WI38 (cell line): ENCODE measurements around the gene ITPR3.

Source experiments
- H3K4me3 ChIP-seq: 2 replicates; pipeline ENCODE4 v1.5.1; 2011; ENCODE audit warnings: low read depth, mild to moderate bottlenecking, control low read depth, low read length
- TF ChIP-seq, protein P1 (sequence below): IDR thresholded peaks from 2 replicates; pipeline ENCODE4 v1.5.1; 2012; ENCODE audit warnings: low read depth, mild to moderate bottlenecking, control low read depth, low read length

Gene ITPR3

DNA sequence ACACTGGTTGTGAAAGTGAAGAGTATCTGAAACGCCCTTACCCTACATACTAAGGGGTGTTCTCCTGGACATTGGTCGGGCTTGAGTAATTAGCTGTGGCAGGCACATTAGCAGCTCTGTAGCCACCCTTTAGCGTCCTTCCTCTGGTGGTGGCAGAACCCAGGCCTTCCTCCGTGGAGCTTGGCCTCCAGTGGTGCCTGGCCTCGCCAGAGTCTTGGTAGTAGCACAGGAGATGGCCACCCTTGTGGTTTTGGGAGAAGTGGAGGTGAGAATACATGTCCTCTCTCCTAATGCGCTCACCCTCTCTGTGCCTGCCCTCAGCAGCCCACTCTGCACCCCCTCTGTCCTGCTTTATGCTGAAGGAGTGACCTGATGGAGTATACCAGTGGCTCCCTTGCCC is 107.9 kb downstream of the ITPR3 start:
- TF ChIP-seq, protein P1, sequence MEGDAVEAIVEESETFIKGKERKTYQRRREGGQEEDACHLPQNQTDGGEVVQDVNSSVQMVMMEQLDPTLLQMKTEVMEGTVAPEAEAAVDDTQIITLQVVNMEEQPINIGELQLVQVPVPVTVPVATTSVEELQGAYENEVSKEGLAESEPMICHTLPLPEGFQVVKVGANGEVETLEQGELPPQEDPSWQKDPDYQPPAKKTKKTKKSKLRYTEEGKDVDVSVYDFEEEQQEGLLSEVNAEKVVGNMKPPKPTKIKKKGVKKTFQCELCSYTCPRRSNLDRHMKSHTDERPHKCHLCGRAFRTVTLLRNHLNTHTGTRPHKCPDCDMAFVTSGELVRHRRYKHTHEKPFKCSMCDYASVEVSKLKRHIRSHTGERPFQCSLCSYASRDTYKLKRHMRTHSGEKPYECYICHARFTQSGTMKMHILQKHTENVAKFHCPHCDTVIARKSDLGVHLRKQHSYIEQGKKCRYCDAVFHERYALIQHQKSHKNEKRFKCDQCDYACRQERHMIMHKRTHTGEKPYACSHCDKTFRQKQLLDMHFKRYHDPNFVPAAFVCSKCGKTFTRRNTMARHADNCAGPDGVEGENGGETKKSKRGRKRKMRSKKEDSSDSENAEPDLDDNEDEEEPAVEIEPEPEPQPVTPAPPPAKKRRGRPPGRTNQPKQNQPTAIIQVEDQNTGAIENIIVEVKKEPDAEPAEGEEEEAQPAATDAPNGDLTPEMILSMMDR = no peak
- no peak overlapping the region for H3K4me3 ChIP-seq

DNA sequence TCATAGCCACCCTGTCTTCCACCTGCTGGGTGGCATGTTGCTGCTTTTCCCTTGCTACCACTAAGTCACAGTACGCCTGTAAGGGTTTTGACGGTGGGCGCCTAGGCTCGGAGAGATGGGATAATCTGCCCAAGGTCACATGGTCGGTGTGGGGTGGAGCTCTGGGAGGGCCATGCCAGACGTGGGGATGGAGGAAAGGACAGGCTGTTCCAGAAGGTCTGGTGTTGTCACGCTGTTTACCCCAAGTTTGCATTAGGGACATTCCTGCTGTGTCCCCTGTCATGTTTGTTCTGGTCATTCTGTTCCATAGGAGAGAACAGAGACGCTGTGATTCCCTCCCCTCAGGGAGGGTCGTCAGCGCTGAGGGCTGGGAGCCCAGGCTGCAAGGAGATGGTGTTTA is 109.5 kb downstream of the ITPR3 start:
- TF ChIP-seq, protein P1 = no peak
- H3K4me3 ChIP-seq = no peak overlapping the region

DNA sequence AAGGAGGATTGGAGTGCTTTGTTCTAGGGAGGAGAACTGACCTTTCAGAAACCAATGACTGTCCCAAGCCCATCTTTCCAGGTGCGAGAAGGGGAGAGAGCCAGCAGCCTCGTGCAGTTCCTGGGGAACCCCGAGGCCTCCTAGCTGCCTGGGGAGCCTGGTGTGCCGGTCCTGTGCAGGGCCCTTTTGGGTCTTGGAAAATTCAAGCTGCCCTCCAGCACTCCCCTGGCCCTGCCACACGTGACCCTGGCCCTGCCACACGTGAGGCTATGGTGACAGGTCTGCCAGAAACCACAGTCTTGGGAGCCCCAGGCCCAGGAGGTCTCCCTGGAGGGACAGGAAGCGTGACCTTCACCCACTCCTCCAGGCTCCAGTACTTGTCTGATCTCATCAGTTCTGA is 109.9 kb downstream of the ITPR3 start:
- H3K4me3 ChIP-seq = no peak overlapping the region
- TF ChIP-seq, protein P1 = no peak

DNA sequence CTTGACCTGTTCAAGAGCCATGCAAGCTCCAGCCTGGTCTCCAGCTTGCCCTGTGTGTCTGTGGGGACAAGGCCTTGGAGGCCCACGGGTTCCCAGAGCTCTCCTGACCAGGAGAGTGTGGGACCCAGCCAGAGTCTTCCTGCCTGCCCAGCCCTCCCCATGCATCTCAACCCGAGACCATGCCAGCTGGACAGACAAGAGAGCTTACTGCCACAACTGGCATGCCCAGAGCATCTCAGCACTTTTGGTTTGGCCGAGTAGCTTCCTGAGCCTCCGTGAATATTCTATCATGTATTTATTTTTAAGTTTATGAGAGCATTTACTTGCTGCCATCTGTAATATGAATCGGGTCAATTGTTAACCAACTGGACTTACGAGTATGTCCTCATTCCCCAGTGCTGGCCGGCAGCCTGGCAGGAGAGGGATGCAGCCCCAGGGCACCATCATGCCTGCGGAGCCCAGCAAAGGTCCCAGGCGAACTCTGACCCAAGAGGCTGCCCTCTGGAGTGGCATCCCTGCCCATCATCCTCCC is 110.7 kb downstream of the ITPR3 start:
- TF ChIP-seq, protein P1 = no peak
- no peak overlapping the region for H3K4me3 ChIP-seq

DNA sequence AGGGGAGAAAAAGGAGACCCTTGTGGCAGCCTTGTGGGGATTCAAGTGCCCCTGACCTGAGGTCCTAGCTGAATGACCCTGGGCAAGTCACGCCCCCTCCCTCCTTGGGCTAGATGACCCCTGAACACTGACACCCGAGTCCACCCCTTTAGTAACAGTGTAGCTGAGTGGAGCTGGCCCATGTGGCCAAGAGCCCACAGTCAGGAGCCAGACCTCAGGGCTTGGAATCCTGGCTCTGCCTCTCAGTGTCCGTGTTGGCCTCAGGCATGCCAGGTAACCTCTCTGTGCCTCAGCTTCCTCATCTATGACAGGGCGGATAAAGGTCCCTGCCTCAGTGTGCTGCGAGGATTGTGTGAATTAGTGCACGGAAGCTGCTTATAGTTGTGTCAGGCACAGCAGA is 111.3 kb downstream of the ITPR3 start:
- TF ChIP-seq, protein P1 = no peak
- no peak overlapping the region for H3K4me3 ChIP-seq

DNA sequence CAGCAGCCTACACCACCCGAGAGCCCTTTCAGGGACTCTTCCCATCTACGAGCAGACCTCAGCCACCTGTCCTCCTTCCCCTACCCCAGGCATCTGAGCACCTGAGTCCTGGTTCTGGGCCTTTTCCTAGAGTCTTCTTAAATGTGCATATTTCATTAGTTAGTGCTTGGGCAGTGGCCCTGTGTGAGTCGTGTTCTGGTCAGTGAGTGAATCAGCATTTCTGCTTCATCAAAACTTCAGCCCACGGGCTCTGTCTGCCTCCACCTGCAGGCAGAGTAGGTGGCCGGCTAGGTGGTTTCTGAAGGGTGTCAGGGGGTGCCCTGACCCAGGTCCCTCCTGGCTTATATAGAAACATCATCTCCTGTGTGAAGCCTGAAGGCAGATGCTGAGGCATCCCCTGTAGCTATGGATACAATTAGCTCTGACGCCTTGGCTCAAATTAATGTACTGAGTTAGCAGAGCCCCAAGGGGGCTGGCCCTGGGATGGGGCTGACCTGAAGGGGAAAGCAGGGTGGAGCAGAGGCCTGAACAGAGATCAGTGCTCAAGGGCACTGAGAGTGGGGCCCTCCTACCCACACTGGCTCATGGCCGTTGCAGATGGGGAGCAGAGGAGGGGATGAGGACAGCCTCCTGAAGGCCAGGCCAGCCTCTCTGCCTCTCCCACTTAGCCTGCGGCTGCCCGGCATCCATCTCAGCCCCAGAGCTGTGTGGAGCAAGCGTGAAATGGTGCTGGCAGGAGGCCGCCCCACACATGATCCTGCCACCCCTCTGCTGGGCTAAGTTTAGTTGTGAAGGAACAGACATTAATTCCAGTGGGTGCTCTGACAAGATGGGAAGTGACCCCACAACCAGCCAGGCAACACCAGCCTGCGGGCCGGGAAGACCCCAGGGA is 111.9 kb downstream of the ITPR3 start:
- no peak overlapping the region for H3K4me3 ChIP-seq
- TF ChIP-seq, protein P1 = no peak

DNA sequence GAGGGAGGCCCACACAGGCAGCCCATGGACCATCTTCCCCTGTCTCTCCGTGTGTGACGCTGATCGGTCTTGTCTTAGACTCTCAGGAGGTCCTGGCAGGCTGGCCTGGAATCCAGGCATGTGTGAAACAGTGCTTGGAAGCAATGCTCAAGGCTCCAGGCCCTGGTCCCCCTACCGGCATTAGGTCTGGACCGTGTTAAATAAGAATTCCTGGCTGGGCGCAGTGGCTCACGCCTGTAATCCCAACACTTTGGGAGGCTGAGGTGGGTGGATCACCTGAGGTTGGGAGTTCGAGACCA is 112.5 kb downstream of the ITPR3 start:
- H3K4me3 ChIP-seq = no peak overlapping the region
- TF ChIP-seq, protein P1 = no peak
